Stomach (tissue), 4 donors: ENCODE data around the gene PSEN2.
"Not testable (repeated sequence)": the region's sequence is repeated elsewhere in the genome, so short reads cannot be mapped to it uniquely, and the experiment has no call there.

Experiments
- CTCF ChIP-seq, 7 experiments: fragments of 450-650 bp in 4 of 7; fragments of 200-600 bp in 3 of 7; sonication (generic) in 3 of 7; IDR thresholded peaks; one replicate each; pipeline ENCODE4 v1.5.1; 2016 to 2019; ENCODE audit warnings: antibody characterized with exemption in 7 of 7, control low read depth in 2 of 7, mild to moderate bottlenecking in 1 of 7
- EP300 ChIP-seq: sonication (generic); formaldehyde crosslinking; IDR thresholded peaks from one replicate; pipeline ENCODE4 v1.6.1; 2017; ENCODE audit warnings: antibody characterized with exemption
- POLR2A ChIP-seq, 4 donors: fragments of 450-650 bp; IDR thresholded peaks; one replicate each; pipeline ENCODE4 v1.6.1; 2016; ENCODE audit warnings: antibody characterized with exemption in 4 of 4, control low read depth in 2 of 4, mild to moderate bottlenecking in 1 of 4, moderate library complexity in 1 of 4

GRCh38 chr1:226837966-226838365 lies 32.5 kb upstream of the PSEN2 start:
- TF ChIP-seq CTCF (IDR thresholded peaks at IDR 0.05); POLR2A (IDR thresholded peaks at IDR 0.05); EP300: not testable (repeated sequence)
